Measurements from ENCODE around the gene ZBTB2. TPM values are rescaled to one million over a fixed set of nuclear protein-coding genes. Genes with fewer than 3 reads are reported as not detected.

Gene ZBTB2
- total RNA-seq, 1 experiment from 2014 or later = 8.9 TPM

- no TSS peak for BruUV-seq (replicated peaks)
- no peak for DNase-seq
- intact Hi-C loops (cut with micrococcal nuclease; ENCODE audit: unreplicated experiment) = no loop called here
- Histone ChIP-seq H3K4me2 (no peak overlapping the region), H3K4me1 (replicated peaks; ENCODE audit: insufficient read depth) (no peaks in the 10 kb centered on the region), H3K27me3 (ENCODE audit: insufficient read depth, low read depth) (no peaks in the 10 kb centered on the region), H3K36me3 (ENCODE audit: low read depth) (peaks cover 20% of the 10 kb centered on the region), H4K20me1 (ENCODE audit: insufficient read depth) (no peaks in the 10 kb centered on the region; the same call in 1 of the 2 replicates), H3K79me2 (ENCODE audit: low read depth) (no peaks in the 10 kb centered on the region), H3K4me3 (no peak overlapping the region), H3F3A (ENCODE audit: insufficient read depth, low read depth) (no peaks in the 10 kb centered on the region), H2AFZ (no peak overlapping the region), H3K9me2 (ENCODE audit: insufficient read depth) (no peaks in the 10 kb centered on the region), H3K27ac (no peak overlapping the region), H3K9me3 (ENCODE audit: insufficient read depth, low read depth) (no peaks in the 10 kb centered on the region)
- ChIA-PET CTCF (no interaction called here), POLR2A (ENCODE audit: unreplicated experiment) (no interaction called here)
- TF ChIP-seq EZH2 (IDR thresholded peaks at IDR 0.05; ENCODE audit: low read depth) (no peak), CTCF (conservative IDR thresholded peaks at IDR 0.05) (no peak)
Measured at GRCh38 chr6:151425561-151425960, 34.2 kb upstream of the ZBTB2 start.

GRCh38 chr6:151422981-151423380 is 31.6 kb upstream of the ZBTB2 start:
- peaks cover 4% of the 10 kb centered on the region for H3K36me3 ChIP-seq (ENCODE audit: low read depth)
- CTCF ChIA-PET = no interaction called here
- H3K79me2 ChIP-seq (ENCODE audit: low read depth) = no peaks in the 10 kb centered on the region
- no peaks in the 10 kb centered on the region for H3K27me3 ChIP-seq (ENCODE audit: insufficient read depth, low read depth)
- H3K27ac ChIP-seq = no peak overlapping the region
- H3K4me2 ChIP-seq = no peak overlapping the region
- no peak overlapping the region for H2AFZ ChIP-seq
- no peaks in the 10 kb centered on the region for H3K4me1 ChIP-seq (replicated peaks; ENCODE audit: insufficient read depth)
- no TSS peak for BruUV-seq (replicated peaks)
- no peaks in the 10 kb centered on the region for H3F3A ChIP-seq (ENCODE audit: insufficient read depth, low read depth)
- no peaks in the 10 kb centered on the region for H3K9me2 ChIP-seq (ENCODE audit: insufficient read depth)
- H4K20me1 ChIP-seq (ENCODE audit: insufficient read depth) = no peaks in the 10 kb centered on the region; the same call in 1 of the 2 replicates
- no peak for DNase-seq
- TF ChIP-seq CTCF (conservative IDR thresholded peaks at IDR 0.05) (no peak), EZH2 (IDR thresholded peaks at IDR 0.05; ENCODE audit: low read depth) (no peak)
- POLR2A ChIA-PET (ENCODE audit: unreplicated experiment) = no interaction called here
- intact Hi-C loops (cut with micrococcal nuclease; ENCODE audit: unreplicated experiment) = no loop called here
- H3K4me3 ChIP-seq = no peak overlapping the region
- no peaks in the 10 kb centered on the region for H3K9me3 ChIP-seq (ENCODE audit: insufficient read depth, low read depth)

- no peaks in the 10 kb centered on the region for H3K79me2 ChIP-seq (ENCODE audit: low read depth)
- no peaks in the 10 kb centered on the region; the same call in 1 of the 2 replicates for H3K9me2 ChIP-seq (ENCODE audit: insufficient read depth)
- H3K4me3 ChIP-seq = no peak overlapping the region
- no peak overlapping the region for H2AFZ ChIP-seq
- H3K9me3 ChIP-seq (ENCODE audit: insufficient read depth, low read depth) = no peaks in the 10 kb centered on the region
- H4K20me1 ChIP-seq (ENCODE audit: insufficient read depth) = no peaks in the 10 kb centered on the region
- no TSS peak for BruUV-seq (replicated peaks)
- no peaks in the 10 kb centered on the region for H3F3A ChIP-seq (ENCODE audit: insufficient read depth, low read depth)
- TF ChIP-seq EZH2 (IDR thresholded peaks at IDR 0.05; ENCODE audit: low read depth) = no peak
- no peak for TF ChIP-seq CTCF (conservative IDR thresholded peaks at IDR 0.05)
- H3K27me3 ChIP-seq (ENCODE audit: insufficient read depth, low read depth) = no peaks in the 10 kb centered on the region
- peaks cover 22% of the 10 kb centered on the region for H3K36me3 ChIP-seq (ENCODE audit: low read depth)
- DNase-seq = no peak
- H3K27ac ChIP-seq = no peak overlapping the region
- ChIA-PET POLR2A (ENCODE audit: unreplicated experiment) (no interaction called here), CTCF (no interaction called here)
- H3K4me2 ChIP-seq = no peak overlapping the region
- no peaks in the 10 kb centered on the region for H3K4me1 ChIP-seq (replicated peaks; ENCODE audit: insufficient read depth)
- intact Hi-C loops (cut with micrococcal nuclease; ENCODE audit: unreplicated experiment) = no loop called here
Measured at GRCh38 chr6:151417477-151417876, 26.1 kb upstream of the ZBTB2 start.

Measured in PC-9 (cell line).